Left colon (tissue), 2 donors: Measurements from ENCODE around the gene ACP1. TPM values are rescaled to one million over a fixed set of nuclear protein-coding genes. Genes with fewer than 3 reads are reported as not detected.

Source experiments
- ATAC-seq: fragments of 200-7000 bp; cut with Tn5 transposase; one replicate; pipeline ENCODE4 v1.9.1; 2020; ENCODE audit warnings: mild to moderate bottlenecking, moderate library complexity
- DNase-seq, 2 donors: peaks; one replicate each; pipeline ENCODE4 v3.0.0-alpha.2; 2020
- intact Hi-C, 2 donors: fragments of 100-400 bp; cut with DNase I in 1 of 2; cut with micrococcal nuclease in 1 of 2; formaldehyde crosslinking; loops; one replicate each; pipeline versions ENCODE4 v1.11.2 to v1.14.0; 2022; cut with DNase I, micrococcal nuclease
- total RNA-seq, 2 donors: library from RNA; stranded (reverse); fragmentation: NEBNext Ultra II Directional; extraction: Animal tissue kit (Norgen Biotek cat#: 25700); gene quantifications; one replicate each; pipeline ENCODE4 v1.2.1, GENCODE V29; 2021
- donor health status: DM: no; HTN: no; CAD: no.
- donor health status: DM: yes; HTN: yes; CAD: no.

Gene ACP1
- total RNA-seq, 2 donors from 2014 or later, result 74.3 to 91.1 TPM

DNA sequence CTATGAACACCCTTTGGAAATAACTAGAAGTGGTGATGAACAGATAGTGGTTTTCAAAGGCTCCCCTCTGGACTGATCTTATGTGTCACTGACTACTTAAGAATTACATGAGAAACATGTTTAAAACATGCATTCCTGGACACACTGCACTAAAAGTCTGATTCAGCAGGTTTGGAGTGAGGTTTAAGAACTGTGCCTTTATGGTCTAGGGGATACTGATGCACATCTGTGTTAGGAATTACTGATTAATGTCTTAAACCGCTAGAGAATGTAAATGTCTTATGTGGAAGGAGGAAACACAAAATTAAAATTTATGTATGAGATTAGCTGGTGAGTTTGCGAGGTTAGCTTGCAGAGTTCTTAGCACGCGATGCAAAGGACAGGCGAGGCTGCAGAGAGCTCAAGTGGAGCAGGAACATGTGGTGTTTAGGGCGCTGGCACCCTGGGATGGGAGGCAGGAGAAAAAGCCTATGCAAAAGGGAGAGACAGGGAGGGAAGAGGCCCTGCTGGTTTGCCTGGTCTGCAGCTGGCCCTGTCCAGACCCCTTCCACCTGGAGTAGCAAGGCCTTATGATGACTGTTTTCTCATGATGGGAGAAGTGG, 12.6 kb upstream of the ACP1 start:
- ATAC-seq (no peak), DNase-seq (no peak)
- intact Hi-C loops, result no loop called here

DNA sequence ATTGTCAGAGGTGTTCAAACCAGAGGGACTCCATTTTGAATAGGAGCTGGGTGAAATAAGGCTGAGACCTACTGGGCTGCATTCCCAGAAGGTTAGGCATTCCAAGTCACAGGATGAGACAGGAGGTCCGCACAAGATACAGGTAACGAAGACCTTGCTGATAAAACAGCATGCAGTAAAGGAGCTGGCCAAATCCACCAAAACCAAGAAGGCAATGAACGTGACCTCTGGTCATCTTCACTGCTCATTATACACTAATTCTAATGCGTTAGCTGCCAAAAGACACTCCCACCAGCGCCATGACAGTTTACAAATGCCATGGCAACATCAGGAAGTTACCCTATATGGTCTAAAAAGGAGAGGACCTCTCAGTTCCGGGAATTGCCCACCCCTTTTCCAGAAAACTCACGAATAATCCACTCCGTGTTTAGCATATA, 11.5 kb upstream of the ACP1 start:
- ATAC-seq, result no peak
- no peak for DNase-seq
- intact Hi-C loops, result no loop called here

DNA sequence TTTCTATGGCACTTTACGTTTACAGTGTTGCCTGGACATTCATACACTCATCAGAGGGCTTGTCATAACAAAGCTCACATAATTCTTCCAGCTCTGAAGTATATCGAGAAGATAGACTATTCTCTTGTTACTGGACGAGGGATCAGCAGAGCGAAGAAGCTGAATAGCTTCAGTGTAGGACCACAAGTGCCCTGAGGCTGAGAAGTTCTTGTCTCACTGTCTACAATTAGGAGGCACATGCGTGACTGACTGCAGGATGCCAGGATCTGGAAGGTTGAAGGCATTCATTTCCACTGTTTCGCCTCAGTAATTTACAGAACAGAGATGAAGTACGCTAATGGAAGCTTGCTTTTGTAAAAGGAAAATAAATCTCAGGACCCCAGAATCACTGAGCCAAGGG, 10.5 kb upstream of the ACP1 start:
- no peak for ATAC-seq
- no peak for DNase-seq
- intact Hi-C loops, result no loop called here

DNA sequence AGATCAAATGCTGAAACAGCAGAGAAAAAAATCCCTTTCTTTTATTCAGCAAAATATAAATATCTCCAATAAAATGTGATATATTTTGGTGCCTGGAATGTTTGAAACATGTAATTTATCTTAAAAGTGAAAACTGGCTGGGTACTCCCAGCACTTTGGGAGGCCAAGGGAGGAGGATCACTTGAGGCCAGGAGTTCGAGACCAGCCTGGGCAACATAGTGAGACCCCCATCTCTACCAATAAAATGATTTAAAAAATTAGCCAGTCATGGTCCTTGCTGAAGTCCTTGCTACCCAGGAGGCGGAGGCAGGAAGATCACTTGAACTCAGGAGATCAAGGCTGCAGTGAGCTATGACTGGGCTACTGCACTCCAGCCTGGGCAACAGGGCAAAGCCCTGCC, 9.6 kb upstream of the ACP1 start:
- ATAC-seq, result no peak
- no peak for DNase-seq
- intact Hi-C loops, result no loop called here

DNA sequence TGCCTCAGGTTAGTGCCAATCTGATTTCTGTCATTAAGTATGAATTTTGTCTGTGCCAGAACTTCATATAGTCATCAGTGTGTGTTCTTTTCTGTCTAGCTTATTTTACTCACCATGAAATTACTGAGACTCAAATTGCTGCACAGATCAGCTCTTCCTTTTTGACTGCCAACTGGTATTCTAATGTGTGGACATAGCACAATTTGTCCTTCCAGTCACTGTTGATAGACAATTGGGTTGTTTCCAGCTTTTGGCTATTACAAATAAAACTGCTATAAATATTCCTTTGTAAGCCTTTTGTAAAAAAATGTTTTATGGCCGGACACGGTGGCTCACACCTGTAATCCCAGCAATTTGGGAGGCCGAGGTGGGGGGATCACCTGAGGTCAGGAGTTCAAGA, 8.7 kb upstream of the ACP1 start:
- no peak for DNase-seq
- ATAC-seq, result no peak
- intact Hi-C loops, result no loop called here

DNA sequence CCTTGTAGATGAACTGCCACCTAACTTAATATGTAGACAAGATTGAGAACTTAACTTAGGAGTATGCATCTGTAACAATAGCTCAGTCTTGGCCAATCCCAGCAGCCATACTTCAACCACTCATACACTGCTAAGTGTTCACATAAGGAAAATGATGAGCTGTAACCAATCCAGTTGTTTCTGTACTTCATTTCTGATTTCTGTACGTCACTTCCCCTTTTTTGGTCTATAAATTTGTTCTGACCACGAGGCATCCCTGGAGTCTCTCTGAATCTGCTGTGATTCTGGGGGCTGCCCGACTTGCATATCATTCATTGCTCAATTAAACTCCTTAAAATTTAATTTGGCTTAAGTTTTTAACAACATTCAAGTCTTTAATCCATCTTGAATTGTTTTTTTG, 7.3 kb upstream of the ACP1 start:
- intact Hi-C loops, result no loop called here
- DNase-seq (no peak), ATAC-seq (no peak)

DNA sequence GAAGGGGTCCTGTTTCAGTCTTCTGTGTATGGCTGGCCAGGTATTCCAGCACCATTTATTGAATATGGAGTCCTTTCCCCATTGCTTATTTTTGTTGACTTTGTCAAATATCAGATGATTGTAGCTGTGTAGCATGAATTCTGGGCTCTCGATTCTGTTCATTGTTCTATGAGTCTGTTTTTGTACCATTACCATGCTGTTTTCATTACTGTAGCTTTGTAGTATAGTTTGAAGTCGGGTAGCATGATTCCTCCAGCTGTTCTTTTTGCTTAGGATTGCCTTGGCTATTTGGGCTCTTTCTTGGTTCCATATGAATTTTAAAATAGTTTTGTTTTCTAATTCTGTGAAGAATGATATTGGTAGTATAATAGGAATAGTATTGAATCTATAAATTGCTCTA, 6.9 kb upstream of the ACP1 start:
- no peak for ATAC-seq

DNA sequence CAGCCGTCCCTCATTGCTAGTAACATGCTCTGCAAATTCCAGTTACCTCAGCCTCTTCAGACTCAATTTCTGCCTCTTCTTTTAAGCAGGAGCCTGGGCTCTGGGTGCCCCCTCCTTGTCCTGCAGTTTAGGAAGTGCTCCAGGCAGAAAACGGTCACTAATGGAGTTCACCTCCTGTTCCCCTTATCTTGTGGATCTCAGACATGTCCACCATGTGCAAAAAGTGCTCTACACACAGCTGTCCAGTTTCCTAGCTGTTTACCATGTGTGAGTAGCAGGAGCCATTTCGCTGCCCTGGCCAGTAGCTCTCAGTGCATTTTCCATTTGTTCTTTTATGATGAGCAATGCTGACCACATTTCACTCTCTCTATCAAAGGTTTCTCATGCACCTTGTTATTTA, 5.8 kb upstream of the ACP1 start:
- no peak for ATAC-seq
- intact Hi-C loops, result no loop called here
- DNase-seq, result no peak

More for the DNA sequence above, 6.9 kb upstream of the ACP1 start:
- no peak for DNase-seq
- intact Hi-C loops, result no loop called here

DNA sequence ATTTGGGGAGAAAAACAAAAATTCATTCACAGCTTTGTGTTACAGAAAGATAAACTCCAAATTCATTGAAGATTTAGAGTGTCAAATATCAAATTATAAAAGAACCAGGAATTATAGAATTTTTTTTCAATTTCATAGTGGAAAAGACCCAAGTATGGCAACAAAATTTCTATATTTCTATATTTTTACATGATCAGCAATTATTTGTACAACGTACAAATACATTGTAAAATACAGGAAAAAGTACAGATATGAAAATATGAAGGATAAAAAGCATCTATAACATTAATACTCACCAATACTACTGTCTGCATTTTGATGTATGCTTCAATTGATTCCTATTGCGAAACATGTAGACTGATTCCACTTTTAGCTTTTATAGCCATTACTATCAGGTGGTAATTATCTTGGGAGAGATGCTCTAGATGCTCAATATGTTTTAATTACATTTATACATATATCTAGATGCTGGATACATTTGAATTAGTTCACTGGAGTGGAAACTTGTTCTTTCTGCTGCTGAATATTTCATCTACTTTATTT, 4.9 kb upstream of the ACP1 start:
- DNase-seq, result no peak
- intact Hi-C loops, result no loop called here
- ATAC-seq, result no peak

DNA sequence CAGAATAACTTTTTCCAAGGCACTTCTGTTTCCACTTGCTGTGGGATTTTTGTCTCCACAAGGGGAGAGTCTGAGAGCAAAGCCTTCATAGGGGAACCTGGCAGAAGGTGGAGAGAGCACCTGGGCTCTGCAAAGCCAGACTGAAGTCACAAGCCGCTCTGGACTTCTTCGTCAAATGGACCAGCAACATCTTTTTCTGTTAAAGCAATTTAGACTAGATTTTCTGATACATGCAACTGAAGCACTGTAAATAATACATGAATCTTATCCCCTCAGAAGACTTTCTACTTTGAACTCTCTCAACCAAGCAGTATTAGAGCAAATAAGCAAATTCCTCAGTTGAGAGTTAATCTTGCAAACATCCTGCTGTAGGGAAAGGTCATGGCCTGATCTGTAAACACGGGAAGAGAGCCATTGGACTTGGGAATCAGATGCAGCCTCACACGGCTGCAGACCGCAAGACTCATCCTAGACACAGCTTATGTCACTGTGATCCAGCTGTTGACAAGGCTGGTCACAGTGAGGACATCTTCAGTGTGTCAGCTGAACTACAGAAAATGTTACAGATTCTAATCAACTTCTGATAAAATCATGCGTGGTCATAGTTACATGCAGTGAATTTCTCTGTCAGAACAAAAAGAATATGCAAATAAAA, 4.1 kb upstream of the ACP1 start:
- no peak for DNase-seq
- ATAC-seq, result no peak
- intact Hi-C loops, result no loop called here

DNA sequence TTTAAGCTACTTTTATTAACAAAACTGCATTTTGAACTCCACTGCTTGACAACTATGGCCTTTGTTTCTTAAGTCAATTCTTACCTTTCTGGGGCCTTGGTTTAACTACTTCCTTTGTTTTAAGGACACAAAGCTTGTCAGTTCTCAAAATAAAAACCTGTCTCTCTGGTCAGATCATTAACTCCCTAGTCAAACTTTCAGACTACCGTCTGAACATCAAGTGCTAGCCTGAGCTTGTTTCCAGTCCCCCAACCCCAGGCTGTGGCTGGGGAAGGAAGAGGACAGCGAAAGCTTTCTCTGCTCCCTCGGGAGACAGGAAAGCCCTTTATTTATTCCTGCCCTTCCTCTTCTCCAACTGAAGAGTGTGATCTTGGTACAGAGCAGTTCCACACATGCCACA, 2.6 kb upstream of the ACP1 start:
- ATAC-seq, result no peak
- intact Hi-C loops, result no loop called here
- DNase-seq, result no peak

DNA sequence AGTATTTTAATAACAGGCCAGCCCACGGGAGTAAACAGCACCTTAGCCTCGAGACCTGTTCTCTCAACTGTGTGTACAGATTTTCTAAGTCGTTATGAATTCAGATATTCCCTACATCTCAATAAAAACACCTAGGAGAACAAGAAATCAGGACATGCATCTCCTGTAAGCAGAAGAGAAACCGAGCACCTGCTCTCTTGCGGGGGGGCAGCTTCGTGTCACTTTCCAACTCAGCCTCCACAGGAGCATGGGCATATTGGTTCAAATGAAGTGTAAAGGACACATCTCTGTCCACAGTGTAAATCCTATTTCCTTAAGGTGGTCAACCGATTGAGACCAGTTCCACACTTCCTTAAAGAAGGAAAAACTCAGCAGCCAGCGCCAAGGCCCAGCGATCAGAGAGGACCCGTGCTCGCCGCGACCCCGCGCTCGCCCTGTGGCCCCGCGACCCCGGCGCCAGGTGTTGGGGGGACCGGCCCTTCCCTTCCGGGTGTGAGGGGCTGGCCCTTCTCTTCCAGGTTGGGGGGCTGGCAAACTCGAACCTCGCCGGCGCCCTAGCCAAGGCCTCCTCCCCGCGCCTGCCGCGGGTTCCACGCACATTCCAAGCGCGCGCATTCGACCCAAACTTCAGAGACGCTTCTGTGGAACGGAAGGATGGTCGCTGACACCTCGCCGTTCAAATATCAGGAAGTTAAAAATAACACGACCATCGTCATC, 1.6 kb upstream of the ACP1 start:
- DNase-seq (peak; percentile 37 to 40), ATAC-seq (no peak)
- intact Hi-C loops, result no loop called here

DNA sequence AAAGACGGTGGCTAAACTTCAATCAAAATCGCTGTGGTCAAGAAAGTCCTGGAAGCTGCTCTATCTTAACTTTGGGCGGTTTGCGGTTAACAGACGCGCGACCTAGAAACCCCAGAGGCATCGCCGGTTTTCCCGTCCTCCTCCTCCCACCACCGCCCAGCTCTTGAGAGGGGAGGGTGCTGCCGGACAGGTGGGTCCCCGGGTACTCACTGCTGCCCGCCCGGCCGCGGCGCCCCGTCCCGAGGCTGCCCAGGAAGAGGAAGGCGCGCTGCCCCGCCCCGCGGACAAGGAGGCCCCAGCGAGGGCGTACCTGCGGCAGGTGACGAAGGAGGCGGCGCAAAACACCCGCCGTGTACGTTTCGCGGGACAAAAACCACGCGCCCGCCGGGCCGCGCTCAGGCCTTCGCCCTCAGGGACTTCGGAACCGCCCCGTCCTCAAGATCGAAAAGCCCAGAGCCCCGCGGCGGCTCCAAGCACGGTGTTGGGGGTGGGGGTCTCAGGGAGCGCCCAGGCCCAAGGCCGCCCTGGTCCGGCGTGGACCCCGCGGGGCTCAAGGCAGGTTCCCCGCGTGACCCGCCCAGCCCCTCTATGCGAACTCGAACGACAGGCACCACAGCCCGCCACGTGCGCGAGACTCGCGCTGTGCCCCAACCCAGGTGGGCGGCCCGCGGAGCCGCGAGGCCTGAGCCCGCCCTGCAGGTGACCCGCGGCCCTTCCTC, 814 bp upstream of the ACP1 start, which contains the start of gene SH3YL1:
TSS of gene SH3YL1 (minus strand) at position 259 of the 719 bp plus-strand sequence. CDS start at position 211, 48 bp downstream.
- ATAC-seq (peak; percentile 82), DNase-seq (peak; percentile 87 to 90)
- intact Hi-C loops, result no loop called here

DNA sequence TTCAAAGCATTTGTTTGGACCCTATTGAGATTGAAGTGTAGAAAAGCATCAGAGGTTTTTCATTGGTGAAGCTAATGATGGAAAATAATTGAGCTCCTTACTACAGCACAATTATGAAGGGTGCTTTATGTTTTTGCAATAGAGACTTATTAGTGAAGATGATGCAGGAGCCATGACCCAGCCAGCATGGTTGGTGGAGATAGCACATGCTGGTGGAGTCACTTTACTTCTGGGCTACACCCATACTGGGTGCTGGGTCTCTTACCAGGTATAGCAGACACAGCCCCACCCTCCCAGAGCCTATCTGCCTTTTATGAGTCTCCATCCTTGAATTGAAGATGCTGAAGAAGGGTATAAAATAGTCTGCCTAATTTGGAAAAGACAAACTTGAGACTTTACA, 3.6 kb downstream of the ACP1 start:
- no peak for ATAC-seq
- intact Hi-C loops, result no loop called here
- DNase-seq, result no peak

DNA sequence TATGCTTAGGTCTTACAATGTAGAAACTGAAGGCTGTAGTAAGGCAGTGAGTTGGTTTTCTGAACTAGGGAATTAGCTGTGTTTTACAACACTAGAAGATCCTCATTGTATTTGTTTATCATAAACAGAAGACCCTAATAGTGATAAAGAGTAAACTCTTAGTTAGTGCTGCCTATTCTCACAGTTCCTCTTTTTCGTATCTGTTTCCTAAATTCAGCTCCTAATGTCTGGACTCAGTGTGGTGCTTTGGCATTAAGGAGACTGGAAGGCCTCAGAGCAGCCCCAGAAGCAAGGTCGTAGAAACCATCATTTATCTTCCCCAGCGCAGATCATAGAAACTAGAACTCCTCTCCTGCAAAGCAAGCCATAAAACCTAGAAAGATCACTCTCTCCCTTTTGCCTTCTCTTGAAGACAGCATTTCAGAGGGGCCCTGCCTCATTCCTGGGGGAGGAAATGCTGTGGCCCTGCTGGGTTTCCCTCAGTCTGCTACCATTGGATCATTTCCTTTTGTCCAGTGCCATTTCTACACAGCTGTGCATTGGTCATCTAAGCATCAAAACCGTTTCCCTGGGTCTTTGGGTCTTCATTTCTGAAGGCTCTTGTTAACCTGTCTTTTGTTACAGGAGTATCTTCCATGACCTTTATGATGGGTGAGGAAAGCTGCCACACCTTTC, 4.7 kb downstream of the ACP1 start:
- DNase-seq (no peak), ATAC-seq (no peak)
- intact Hi-C loops, result no loop called here

DNA sequence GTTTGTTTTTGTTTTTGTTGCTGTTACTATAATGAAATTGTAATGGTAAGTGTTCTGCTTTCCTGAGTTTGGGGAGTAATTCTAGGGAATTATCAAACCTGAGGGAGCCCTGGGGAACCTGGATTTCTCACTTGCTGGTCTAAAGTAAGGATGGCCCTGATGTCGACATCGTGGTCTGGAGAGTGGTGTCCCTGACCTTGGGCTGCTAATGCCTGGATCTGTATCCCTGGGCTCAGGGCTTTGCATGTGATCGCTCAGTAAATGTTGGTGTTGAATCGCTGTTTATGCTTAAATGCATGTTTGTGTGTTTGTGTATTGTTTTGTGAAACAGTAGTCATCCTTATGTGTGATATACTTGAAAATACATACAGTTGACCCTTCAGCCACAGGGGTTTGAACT, 6.1 kb downstream of the ACP1 start:
- DNase-seq, result no peak
- no peak for ATAC-seq
- intact Hi-C loops, result no loop called here

DNA sequence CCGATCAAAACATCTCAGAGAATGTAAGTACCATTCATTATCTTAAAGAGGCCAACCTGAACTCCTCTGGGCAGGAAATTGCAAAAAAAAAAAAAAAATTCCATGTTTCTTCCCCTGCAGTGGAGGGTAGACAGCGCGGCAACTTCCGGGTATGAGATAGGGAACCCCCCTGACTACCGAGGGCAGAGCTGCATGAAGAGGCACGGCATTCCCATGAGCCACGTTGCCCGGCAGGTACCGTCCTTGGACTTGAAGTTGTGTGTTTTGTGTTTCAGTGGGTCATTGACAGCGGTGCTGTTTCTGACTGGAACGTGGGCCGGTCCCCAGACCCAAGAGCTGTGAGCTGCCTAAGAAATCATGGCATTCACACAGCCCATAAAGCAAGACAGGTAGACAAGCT, 7.2 kb downstream of the ACP1 start:
- intact Hi-C loops, result no loop called here
- ATAC-seq (no peak), DNase-seq (no peak)

DNA sequence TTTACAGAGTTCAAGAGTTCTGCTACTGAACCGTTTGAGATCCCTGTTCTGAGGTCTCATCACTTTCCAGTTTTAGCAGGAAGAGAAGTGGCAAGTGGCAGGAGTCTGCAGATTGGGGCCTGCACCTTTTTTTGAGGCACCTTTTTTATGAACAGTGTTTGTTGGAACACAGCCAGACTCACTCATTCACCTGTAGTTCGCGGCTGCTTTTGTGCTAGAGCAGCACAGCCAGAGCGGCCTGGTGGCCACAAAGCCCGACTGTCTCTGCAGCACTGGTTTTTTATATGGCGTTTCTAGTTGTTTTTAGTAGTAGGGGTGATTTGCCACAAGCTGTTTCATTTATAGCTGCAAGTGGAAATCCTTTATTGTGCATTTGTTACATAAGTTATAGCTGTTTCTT, 8.6 kb downstream of the ACP1 start:
- no peak for DNase-seq
- intact Hi-C loops, result no loop called here
- peak; percentile 51 for ATAC-seq

DNA sequence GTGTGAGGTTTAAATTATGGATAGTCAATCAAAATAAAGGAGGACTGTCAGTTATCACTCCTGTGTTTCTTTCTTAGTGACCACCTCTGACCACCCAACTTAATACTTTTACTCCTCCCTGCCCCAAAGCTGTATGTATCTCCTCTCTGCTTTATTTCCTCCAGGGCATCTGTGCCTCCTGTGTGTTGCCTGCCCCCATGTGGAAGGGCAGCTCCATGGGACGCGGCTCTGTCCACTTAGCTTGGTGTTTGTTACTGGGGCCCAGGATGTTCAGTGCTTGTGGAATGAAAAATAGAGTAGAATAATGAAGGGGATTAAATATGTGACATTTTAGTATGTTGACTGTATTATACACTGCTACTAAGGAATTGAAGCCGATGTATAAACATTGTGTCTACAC, 9.8 kb downstream of the ACP1 start:
- no peak for DNase-seq
- peak; percentile 62 for ATAC-seq
- intact Hi-C loops, result no loop called here
